ENCODE data around the gene NPPA.

GRCh38 chr1:11813021-11813420, 34.6 kb downstream of the NPPA start:
- no peak for TF ChIP-seq EZH2phosphoT487 (IDR thresholded peaks at IDR 0.05; ENCODE audit: borderline replicate concordance, low read depth, low read length)
- TF ChIP-seq CTCF (conservative IDR thresholded peaks at IDR 0.05; ENCODE audit: low read length) = no peak
